GM18507 (cell line): ENCODE results near the gene SLC38A10.

Source experiments
- DNase-seq: peaks from one replicate; pipeline ENCODE4 v3.0.0; 2011; ENCODE audit warnings: low read depth; ENCODE audit not compliant: insufficient read length; ENCODE audit errors: extremely low spot score
- FAIRE-seq: peaks from 2 replicates; lab custom pipeline; 2011; peaks lifted over from hg19 to GRCh38; lab: Jason Lieb, UNC

SLC38A10 gene

DNA sequence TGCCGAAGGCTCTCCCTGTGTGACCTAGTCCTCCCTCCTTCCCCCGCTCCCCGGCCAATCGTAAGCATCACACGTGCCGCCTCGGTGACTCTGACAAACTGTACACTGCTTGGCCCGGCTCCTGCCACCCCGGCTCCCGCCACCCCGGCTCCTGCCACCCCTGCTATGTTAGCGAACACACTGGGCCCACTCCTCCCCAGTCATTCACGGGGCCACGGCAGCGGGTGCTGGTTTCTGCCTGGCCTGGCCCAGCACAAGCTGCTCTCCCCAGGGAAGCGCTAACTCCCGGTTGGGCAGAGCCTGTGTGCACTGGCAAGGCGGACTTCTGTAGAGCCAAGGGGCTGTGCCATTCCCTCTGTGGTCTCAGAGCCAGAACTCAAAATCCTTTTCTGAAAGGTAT, 34.0 kb downstream of the SLC38A10 start:
- no peak for DNase-seq
- FAIRE-seq = no peak

DNA sequence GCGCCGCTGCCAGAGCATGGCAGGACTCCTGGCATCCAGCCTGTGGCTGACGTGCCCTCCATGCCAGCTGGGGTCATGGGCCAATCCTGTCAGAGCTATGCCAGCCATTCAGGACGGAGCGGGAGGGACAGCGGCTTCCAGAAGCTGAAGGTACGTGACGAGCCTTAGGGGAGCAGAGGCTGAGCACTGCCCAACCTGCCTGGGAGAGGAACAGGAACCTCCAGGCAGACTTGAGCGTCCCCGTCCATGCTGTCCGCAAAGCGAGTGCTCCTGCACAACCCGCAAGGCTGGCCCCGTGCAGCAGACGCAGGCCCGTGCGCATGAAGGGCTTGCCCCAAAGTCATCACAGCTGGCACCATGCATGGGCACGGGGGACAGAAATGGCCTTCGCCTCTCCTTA, 34.5 kb downstream of the SLC38A10 start:
- FAIRE-seq (no peak), DNase-seq (no peak)

DNA sequence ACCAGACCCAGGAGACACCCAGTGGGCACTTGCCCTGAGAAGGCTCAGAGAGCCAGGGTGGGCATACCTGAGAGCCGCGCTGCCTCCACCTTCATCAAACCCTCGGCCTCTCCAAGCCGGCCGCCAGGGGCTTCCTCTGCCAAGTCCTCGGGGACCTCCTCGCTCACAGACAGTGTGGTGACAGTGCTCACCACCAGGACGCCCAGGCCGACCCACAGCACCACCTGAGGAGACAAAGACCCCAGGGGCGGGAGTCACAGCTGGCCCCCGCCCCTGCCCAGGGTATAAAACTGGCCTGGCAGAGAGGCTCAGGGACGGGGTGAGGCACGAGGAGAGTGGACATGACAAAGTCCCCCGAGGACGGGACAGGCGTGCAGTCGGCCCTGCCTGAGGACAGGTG, 34.9 kb downstream of the SLC38A10 start:
- no peak for DNase-seq
- no peak for FAIRE-seq

DNA sequence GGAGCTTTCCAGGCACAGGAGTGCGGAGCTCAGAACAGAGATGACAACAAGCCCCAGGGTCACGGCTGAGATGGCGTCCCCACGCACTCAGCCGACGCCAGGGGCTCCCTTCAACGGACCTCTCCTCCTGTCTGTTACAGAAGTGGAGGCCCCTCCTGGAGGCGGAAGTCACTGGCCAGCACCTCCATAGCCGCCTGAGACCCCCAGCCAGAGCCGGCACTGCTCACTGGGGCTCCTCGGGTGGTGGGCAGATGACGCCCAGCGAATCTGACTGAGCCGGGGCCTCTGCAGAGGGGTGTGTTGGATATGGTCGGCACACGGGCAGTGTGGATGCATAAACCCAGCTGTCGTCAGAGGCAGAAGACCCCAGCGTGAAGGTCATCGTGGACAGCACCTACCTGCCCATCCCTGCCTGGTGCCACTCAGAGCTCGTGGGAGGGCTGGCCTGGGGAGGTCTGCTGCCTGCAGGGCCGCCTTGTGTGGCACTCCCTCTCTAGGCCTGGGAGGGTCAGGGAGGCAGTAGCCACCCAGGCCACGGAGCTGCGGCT, 36.0 kb downstream of the SLC38A10 start:
- DNase-seq (no peak), FAIRE-seq (no peak)

DNA sequence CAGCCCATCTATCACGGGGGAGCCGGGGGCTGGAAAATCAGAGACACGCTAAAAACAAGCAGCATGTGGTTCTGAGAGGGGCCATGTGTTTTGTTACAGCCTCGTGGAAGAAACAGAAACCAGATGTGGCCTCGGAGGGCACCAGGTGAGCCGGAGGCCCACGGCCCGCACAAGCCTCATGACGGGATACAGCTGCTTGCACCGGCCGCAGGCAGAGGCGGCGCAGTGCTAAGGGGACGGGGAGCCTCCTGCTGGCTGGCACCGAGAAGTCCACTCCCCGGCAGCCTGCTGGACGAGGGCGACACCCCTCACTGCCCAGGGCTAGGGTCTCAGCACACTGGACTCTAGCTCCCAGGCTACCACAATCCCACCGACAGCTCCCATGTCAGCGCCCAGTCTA, 36.8 kb downstream of the SLC38A10 start:
- DNase-seq = no peak
- no peak for FAIRE-seq

DNA sequence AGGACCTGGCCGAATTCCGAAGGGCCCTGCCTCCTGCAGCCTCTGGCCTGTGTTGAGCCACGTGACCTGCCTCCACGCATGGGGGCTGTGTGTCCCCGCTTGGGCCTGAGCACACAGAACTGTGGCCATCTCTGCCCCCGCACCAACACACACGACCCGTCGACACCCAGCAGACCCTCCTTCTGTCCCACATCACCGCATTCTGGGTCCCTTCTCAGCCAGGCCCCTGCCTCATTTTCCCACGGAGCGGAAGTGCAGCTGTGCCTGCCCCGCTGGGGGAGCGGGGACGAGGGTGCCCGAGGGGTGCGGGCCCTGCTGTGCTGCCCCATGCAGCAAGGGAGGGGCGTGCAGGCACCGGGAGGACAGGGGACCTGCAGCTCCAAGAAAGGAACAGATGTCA, 37.6 kb downstream of the SLC38A10 start:
- DNase-seq (no peak), FAIRE-seq (no peak)

DNA sequence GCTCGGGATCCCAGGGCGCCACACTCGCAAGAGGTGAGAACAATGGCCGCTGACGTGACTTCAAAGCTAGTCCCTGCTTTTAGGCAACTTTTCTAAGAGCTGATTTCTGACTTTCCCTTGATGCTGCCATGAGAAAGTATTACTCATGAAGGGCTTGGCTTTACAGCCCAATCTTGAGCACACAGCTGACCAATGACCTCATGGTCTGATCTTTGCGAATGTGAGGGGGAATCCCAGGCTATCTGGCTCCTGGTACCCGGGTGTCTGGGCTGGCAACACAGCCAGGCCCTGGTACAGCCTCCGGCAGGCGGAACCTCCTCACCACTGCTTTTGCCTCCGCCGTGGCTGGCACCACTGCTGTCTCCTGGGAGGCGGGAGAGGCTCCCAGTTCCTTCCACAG, 38.5 kb downstream of the SLC38A10 start:
- FAIRE-seq (no peak), DNase-seq (no peak)

DNA sequence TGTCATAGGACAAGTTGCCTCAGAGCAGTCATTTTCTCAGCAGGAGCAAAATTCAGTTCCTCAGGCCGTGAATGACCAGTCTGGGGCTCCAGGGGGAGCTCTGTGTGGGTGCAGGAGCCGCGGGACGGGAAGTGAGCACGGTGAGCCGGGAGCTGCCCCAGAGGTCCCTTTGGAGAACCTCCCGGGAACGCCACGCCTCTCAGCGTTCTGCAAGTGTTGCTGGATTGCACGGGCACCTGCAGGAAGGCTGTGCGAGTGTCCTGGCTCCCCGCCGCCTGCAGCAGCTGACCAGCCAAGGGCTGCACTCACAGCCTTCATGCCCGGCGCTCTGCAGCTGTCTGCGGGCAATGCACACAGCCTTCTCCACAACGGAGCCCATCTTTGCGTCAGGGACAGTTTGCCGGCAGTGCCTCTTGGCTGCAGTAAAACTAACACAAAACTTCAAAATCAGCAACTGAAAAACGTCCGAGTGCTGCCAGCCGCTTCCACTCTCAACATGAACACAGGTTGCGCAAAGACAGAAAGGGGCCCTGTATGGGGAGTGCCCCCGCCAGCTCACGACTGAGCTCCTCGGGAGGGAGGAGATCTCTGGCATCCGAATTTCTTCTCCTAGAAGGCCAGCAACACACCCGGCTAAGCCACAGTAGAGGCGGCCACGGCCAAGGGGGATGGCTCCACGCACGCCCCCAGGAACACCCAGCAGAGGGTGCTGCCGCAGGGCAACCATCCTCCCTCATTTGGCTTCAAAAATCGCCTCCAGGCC, 40.0 kb downstream of the SLC38A10 start:
- DNase-seq = no peak
- FAIRE-seq = no peak

DNA sequence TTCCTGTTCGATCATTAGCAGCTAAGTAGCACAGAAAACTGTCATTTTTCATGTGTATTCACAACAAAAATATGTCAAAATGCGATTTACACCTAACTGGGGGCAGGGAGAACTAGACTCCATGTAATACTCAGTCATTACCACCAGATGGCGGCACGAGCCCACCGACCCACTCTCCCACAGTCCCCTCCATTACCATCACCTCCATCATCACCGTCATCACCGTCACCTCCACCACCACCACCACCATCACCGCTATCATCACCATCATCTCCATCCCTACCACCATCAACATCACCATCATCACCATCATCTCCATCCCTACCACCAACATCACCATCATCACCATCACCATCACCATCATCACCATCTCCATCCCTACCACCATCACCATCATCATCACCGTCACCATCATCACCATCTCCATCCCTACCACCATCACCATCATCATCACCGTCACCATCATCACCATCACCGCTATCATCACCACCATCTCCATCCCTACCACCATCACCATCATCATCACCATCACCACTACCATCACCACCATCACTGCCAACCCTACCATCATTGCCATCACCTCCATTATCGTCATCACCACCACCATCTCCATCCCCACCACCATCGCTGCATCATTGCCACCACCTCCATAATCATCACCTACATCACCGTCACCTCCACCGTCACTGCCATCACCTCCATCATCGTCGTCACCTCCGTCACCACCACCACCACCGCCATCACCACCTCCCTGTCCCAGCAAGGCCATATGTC, 41.6 kb downstream of the SLC38A10 start:
- FAIRE-seq = peak; percentile 65
- DNase-seq = no peak

DNA sequence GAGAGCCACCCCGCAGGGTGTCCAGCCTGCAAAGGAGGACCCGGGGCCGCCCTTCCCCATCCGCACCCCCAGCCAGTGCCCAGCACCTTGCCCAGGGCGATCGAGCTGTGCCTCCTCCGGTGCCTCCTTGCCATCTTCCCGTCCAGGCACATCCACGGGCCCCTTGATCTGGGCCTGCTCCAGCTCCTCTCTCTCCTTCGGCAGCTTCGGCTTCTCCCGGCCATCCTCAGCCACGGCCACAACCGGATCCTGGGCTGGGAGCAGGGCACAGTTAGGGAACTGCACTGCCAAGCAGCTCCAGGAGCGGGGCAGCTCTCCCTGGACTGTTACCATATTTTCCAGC, 42.1 kb downstream of the SLC38A10 start:
- DNase-seq (no peak), FAIRE-seq (no peak)

DNA sequence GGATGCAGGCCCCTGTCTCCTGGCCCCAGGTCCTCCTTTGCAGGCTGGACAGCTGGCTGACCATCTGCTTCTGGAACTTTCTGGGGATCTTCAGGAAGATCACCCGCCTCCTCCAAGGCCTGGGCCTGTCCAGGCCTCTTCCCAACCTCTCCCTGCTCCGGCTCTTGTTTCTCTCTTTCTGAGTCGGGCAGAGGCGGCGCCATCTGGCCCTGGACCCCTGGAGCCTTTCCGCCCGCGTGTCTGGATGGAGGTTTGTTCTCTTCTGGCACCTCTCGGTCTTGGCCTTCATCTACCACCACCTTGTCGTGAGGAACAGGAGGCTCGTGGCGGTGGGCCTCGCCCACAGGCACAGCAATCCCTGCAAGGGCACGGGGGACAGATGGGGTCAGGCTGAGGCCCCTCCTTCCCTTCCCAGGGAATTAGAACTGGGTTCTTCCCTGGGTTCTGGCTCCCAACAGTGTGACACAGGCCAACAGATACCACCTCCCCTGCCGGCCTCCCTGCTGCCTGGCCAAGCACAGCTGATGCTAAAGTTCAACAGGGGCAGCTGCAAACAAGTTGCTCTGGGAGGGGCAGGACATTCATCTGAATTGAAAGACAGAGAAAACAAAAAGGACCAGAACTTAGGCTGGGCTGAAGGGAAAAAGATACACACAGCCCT, 42.7 kb downstream of the SLC38A10 start:
- DNase-seq = no peak
- no peak for FAIRE-seq

DNA sequence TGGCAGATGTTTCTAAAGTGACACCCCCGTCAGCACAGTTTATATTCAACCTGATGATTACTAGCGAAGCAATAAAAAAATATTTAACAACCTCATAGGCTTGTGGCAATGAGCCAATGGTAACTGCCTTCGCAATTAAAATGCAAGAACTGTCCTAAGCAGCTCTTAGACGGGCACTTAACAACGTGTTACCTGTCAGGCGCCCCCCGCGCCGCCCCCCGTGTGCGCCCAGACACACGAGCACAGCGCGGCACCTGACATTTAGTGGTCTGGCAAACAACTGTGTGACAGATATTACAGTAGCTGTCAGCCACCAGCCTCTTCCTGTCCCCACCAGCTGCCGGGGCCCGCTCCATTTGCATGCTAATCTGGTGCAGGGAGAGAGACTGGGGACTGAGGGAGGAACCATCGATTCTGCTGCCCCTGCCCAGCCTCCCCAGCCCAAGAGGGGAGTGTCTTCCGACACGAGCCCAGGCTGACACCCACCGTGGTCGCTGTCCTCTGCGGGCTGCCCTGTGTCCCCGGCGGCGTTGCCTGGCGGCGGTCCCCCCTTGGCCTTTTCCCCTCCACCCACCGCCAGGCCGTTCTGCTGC, 43.3 kb downstream of the SLC38A10 start:
- FAIRE-seq (no peak), DNase-seq (no peak)

DNA sequence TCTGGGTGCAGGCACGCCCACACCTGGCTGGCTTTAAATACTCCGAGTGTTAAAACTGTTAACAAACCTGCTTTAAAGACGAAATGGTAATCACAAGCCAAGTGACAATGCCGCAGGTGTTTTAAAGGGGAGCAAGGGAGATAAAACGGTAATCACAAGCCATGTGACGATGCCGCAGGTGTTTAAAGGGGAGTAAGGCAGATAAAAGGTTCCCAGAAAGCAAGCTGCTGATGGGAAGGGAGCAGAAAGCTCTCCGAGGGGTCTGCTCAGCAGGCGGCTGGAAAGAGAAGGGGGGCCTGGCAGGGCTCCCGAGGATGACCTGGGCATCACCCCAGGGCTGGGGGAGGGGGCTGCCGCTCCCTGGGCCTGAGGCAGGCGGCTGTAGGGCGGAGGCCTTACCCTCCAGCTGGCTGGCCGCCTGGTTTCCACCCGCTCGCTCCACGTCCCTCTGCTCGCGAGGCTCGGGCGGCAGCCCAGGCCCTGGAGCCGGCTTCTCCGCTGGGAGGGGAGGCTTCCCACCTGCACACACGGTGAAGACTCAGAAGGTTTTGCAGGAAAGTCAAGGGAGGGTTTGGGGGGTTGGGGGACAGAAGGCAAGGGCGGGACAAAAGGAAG, 43.9 kb downstream of the SLC38A10 start:
- DNase-seq (no peak), FAIRE-seq (no peak)

DNA sequence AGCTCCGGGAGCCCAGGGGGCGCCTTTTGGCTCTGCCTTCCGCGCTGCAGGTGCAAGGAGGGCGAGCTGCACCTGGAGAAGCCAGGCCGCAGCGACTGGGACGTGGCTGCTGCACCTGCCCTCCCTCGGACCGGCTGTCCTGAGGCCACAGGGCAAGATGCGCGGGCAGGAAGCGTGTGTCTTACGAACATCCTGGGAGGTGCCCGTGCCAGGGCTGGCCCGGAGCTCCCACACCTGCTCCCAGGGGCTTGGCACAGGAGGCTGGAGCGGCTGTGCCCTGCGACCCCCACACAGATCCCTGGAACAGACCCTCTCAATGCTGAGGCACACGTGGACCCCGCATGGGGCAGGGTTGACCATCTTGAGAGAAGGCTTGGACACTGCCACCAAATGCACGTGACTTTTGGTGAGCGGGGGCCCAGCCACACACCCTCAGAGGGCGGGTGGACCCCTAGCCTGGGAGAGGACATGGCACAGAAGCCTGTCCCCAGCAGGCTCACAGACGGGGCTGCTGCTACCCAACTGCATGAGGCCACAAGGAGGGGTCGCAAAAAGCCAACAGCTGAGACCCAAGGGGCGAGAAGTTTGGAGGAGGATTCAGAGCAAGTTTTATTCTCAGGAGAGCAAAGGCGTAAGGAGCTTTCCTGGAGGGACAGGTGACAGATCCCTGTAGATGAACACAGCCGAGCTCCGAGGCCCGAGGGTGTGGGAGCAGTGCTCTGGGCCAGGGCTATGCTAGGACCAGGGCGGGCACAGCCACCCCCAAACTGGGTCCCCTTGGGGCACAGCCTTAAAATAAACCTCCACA, 44.6 kb downstream of the SLC38A10 start:
- DNase-seq (no peak), FAIRE-seq (no peak)

DNA sequence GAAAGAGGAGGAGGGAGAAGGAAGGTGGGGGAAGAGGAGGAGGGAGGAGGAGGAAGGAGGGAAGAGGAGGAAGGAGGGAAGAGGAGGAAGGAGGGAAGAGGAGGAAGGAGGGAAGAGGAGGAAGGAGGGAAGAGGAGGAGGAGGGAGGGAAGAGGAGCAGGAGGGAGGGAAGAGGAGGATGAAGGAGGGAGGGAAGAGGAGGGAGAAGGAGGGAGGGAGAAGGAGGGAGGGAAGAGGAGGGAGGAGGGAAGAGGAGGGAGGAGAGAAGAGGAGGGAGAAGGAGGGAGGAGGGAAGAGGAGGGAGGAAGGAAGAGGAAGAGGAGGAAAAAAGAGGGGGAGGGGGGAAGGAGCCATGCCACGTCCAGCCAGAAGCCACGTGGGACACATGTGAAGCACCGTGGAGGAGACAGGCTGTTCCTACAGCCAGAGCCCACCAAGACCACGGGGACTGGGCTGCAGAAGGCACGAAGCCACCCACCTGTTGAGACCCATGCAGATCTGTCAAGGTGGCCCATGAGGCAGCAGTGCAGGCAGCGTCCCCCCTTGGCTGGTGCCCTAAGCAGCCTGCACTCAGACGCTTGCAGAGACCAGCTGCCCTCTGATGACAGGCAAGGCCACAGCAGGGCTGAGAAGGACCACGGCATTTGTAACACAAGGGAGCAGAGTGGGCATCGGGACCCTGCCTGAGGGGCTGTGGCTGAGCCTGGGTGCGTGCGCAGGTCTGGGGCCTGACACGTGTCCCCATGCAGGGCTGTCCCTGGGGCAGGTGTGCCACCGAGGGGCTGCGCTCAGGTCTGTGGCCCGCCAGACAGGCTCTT, 45.7 kb downstream of the SLC38A10 start:
- DNase-seq (no peak), FAIRE-seq (no peak)

DNA sequence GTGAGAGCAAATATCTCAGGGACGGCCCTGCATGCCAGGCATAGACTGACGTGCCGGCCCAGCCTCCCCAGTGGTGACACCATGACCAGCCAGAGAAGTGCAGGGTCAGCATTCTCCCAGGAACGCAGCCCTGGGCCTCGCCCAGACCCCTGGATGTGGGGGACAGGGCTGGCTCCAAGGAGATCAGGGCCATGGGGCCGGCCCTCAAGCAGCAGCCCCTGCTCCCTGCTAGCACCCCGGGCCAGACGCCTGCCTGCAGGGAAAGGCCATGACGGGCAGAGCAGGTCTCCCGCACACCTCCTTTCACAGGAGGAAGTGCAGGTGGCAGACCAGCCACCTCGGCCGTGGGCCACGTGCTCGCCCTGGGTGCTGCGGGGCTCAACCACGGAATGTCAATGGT, 46.5 kb downstream of the SLC38A10 start:
- FAIRE-seq (no peak), DNase-seq (no peak)

DNA sequence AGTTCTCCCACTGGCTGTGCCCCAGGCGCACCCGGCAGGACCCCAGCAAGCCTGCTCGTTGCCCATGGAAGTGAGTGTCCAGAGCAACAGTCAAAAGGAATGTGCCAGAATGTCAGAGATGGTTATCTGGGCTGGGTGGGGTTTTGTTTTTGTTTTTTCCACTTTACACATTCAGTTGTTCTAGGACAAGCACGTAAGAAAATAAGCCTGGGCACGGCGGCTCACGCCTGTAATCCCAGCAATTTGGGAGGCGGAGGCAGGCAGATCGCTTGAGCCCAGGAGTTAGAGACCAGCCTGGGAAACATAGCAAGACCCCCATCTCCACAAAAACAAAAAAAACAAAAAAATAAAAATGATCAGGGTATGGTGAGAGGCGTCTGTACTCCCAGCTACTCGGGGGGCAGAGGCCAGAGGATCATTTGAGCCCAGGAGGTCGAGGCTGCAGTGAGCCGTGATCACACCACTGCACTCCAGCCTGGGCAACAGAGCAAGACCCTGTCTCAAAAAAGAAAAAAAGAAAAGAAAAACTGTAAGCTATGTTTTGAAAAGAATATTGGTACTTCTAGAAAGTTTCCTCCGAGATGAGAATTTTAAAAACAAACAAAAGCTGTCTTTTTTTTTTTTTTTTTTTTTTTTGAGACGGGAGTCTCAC, 47.6 kb downstream of the SLC38A10 start:
- DNase-seq (no peak), FAIRE-seq (no peak)
